HEK293 (cell line): ENCODE data around the gene EPHB1.

Experiments
- CTCF ChIP-seq: fragments of 450-650 bp; formaldehyde crosslinking; IDR thresholded peaks from 2 replicates; pipeline ENCODE4 v1.5.1; 2016; ENCODE audit warnings: missing biosample characterization, missing genetic modification characterization
- ZNF624 ChIP-seq: fragments of 450-650 bp; formaldehyde crosslinking; IDR thresholded peaks from 2 replicates; pipeline ENCODE4 v1.5.1; 2017; ENCODE audit warnings: missing biosample characterization, missing genetic modification characterization

GRCh38 chr3:135228201-135228600 is 433.1 kb downstream of the EPHB1 start:
- TF ChIP-seq CTCF (no peak), ZNF624 (no peak)
